GM19023 (cell line): Measurements from ENCODE around the gene ASTN2.

Source experiments
- ATAC-seq: cut with Tn5 transposase; IDR thresholded peaks from one replicate; pipeline ENCODE4 v1.9.1; 2021; ENCODE audit warnings: mild to moderate bottlenecking, moderate library complexity; ENCODE audit not compliant: unreplicated experiment

The ASTN2 gene

GRCh38 chr9:117414220-117414905 is 494 bp downstream of the ASTN2 start:
- ATAC-seq = no peak

GRCh38 chr9:117413346-117414219 is 1.3 kb downstream of the ASTN2 start:
- ATAC-seq = no peak

DNA sequence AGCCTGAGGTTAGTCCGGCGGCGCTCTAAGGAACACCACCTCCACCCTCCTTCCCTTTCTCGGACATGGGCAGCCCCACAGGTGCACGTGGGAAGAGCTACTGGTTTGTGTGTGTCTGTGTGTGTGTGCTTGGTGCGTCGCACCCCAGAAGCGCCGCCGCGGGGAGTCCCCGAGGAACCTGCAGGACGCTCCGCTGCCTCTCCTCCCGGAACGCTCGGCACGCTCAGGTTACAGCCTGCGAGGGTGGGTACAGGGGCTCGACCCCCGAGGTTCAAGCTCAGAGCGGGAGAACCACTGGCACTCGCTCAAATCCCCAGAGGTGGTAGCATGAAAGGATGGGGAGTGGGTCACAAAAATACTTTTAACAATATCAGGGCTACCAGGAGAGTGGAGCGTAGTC is 2.0 kb downstream of the ASTN2 start:
- ATAC-seq = no peak

DNA sequence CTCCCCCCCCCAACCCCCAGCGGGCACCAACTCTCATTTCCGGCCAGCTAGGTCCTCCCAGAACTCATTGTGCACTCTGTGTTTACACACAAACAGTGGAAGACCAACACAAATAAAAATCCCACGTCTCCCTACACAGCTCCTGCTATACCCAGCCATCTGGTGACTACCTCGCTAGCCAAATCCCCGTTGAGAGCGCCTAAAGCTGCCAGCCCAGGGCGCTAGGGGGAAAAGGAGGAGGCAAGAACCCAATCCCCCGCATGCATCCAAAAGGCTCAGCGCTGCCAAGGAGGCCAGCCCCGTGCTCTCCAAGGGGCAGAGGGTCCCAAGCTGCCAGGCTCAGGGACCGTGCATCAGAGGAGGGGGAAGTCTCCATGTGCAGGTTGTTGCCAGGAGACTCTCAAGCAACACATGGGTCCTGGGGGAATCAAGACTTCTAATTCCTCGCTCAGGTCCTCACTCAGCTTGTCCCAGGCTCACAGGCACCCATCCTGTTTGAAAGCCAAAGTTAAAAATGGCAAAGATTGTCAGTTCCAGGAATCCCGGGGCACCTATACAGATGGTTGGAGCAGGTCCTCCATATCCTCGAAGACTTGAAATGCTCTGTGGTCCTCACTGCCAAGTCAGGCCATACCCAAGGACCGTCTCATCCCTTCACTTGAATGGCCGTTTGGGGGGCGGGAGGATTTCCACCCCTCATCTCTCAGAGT is 2.7 kb downstream of the ASTN2 start:
- no peak for ATAC-seq

DNA sequence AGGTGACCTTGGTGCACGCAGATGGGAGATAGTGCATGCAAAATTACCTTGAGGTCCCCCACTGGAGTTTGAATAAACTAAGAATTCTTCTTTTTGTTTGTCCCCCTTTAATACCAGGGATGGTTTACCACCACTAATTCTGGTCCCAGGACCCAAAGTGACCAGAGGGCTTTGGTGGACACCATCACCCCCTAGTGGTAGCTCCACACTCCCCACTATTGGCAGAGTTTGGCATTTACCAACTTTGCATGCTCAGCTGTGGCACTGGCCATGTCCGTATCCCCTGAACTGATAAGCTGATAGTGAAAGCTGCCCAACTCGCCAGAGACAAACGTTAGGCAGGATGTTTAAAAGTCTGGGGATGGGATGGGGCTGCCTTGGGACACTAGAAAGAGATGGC is 3.3 kb downstream of the ASTN2 start:
- ATAC-seq = no peak

- no peak for ATAC-seq
These were observed 5.5 kb downstream of the ASTN2 start for GRCh38 chr9:117409321-117409720.

GRCh38 chr9:117407436-117408022 is 7.3 kb downstream of the ASTN2 start:
- ATAC-seq = no peak

- no peak for ATAC-seq
These were observed 8.7 kb downstream of the ASTN2 start for GRCh38 chr9:117405950-117406705.

DNA sequence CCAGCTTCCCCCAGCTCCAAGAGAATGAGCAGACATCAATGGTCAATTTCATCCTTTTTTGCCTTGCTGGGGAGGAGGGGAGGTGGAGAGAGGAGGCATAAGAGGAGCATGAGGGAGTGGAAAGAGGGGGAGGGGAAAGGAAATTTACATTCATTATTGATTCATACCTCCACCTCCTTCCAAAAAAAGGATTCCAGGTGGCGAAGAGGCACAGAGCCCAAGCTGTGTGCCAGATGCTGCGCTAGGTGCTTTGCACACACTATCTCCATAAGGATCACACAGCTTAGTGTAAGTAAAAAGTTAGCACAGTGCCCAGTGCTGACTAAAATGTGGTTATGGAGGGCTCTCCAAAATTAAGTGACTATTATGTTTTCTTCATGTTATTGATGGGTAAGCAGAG is 11.0 kb downstream of the ASTN2 start:
- ATAC-seq = no peak

DNA sequence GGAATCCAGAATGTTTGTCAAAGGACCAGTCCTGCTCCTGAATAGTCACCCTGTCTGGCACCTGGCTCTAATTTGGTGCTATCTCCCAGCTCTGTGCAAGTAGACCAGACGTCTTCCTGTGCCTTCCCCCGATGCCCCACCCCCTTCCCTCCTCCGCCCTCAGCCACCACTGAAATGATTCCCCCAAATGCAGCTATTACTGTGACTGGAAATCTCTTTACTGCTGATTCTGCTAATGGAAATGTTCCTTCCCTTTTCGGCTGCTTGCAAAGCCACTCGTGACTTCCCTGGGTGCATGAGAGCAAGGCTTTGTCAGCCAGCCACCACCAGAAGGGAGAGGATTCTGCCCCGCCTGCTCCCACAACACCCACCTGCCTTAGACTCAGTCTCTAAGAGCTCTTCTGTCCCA is 11.4 kb downstream of the ASTN2 start:
- ATAC-seq = no peak

DNA sequence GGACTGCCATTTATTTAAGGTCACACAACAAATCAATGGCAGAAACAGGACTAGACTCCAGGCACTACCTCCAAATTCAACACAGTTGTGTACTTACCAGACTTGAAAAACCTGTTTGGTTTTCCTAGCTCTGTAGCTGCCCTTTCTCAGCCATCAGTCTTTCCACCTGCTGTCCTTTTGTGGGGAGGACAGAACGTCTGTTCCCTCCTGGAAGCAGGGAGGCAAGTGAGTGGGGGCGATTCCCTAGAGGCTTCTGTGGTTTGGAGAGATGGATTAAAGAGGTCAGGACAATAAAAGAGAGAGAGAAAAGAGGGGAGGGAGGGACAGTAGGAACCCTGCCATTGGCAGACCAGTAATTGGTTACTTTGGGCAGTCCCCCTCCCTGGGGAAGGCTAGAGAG is 14.7 kb downstream of the ASTN2 start:
- ATAC-seq = no peak

- ATAC-seq = no peak
These were observed 19.7 kb downstream of the ASTN2 start for GRCh38 chr9:117395151-117395650.

DNA sequence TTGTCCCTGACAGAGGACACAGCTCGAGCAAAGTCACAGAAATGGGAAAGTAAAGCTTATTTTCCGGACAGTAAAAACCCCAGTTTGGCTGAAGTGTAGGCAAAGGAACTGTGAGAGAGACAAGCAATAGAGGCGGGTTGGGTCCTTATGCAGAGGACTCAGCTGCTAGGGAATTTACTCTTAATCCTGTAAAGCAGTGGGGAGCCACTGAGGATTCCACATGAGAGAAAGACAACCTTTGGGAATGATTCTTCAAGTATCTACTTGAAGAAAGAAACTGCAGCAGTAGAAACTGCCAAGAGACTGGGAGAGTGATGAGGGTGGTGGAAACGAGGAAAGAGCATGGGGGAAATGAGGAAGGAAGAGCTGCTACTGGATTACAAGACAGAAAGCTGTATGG is 20.2 kb downstream of the ASTN2 start:
- no peak for ATAC-seq

DNA sequence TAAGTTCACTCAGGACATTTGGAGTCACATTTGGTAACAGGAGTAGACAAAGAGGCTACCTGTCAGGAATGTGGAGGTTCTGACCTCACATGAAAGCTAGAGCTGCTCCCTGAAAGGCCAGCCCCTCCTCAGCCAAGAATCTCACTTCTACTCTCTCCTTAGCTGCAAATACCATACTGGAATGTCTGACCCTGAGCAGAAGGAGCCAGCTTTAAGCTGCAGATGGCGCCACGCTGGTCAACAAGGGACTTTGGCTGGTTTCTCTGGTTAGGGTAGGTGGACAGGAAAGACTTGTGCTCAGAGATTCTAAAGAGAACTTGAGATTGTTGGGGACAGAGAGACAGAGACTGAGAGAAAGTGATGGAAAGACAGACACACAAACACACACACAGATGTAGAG is 21.9 kb downstream of the ASTN2 start:
- no peak for ATAC-seq

GRCh38 chr9:117387422-117387821 is 27.4 kb downstream of the ASTN2 start:
- ATAC-seq = no peak

DNA sequence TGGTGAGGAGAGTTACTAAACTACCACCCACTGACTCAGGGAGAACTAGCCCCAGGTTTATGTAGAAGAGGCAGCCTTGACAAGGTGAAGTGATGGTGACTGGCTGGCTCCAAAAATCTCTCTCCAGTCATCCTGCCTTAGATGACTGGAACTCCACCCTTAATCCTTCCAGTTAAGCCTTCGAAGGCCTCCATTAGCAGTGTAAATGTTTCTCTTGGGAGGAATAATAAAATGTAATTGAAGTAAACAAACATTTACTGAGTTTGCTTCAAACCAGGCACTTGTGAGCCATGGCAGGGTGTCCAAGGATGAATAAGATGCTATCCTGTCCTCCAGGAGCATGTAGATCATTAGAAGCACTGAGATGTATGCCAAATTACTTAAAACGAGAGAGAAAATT is 35.5 kb downstream of the ASTN2 start:
- ATAC-seq = no peak

GRCh38 chr9:117377046-117377445 is 37.8 kb downstream of the ASTN2 start:
- ATAC-seq = no peak

- ATAC-seq = no peak
These were observed 38.9 kb downstream of the ASTN2 start for GRCh38 chr9:117375956-117376355.

DNA sequence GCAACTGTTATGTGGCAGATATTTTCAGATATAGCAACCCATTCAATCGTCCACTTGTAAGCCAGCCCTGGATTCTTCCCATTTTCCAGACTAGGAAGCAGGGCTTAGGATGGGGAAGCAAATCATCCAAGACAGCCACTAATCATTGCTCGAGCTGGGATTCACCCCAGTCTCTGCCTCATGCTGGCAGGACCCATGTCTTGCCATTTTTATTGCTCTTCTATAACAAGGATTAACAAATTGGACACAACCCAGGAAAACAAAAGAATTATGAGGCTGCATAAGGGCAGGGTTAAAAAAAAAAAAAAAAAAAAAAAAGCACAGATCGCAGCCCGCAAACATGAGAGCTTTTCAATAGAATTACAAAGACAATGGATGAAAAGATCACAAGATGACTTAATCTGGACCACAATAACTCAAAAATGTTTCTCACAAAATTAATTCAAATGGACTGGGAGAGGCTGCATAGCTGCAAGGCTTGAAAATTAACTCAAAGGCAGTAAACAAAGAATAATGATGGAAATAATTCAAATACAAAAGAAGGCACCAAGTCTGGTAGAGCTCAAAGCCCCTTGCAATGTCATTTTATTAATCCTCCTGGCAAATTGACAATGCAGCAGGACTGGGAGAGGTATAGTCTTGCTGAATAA is 40.7 kb downstream of the ASTN2 start:
- no peak for ATAC-seq

DNA sequence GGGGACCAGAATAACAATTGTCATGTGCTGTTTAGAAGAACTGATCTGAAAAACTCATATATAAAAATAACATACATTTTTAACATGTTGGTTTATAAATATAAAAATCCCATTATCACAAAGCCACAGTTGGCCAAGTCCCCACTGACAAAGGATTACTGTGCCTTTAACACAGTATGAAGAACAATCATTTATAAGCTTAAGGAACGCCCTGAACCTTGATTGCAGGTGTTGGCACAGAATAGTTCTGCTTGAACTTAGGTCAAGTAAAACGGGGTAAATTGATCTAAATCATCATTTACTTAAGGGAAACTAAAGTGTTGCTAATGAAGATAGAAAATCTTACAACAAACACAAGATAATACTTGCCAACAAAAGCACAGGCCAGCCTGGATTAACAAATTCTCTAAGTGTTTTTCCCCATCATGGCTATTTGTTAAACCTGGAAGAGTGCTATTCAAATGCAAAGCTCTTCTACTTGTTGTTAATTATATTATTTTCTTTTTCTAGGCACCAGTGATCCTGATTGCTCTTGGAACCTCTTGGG is 46.1 kb downstream of the ASTN2 start:
- ATAC-seq = no peak
